ENCODE data around the gene GAGE12J.
"Not testable (repeated sequence)": the region's sequence is repeated elsewhere in the genome, so short reads cannot be mapped to it uniquely, and the experiment has no call there.

GAGE12J gene

DNA sequence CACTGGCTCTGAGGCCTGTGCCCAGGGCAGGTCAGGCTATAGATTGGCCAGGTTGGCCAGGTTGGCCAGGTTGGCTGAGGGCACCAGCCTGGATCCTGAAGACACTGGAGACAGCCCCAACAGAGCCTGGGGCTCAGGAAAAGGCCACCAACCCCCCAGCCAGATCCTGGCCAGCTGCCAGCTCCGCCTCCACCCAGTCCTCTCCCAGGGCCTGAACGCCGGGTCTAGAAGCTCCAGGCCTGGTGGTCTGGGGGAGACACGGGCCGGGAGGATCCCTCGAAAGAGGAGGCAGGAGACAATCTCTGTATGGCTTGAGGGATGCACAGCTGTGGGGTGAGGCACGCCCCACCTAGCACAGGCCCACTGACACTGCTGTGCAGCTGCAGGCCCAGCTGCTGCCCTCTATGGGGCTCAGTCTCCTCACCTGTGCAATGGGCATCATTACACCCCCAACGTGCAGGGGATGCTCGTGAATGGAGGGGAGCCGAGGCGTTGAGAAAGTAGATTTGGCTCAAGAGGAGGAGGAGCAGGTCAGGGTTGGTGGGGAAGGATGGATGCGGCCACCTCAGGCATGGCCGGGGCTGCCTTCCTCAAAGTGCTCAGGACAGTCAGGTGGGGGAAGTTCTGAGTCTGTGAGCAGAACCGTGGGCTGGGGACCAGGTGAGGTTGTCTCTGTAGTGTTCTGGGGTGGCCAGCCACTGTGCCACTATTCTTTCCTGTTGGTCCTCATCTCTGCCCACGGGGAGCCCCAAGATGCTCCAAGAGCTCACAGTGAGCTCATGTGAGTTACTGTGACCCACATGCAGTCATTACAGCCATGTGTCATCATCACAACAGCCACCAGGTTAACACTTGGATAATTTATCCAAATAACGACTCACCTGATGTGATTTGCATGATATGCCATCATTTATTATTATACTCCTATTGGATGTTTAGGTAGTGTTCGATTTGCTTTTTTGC is 29.2 kb upstream of the GAGE12J start:
- no peak overlapping the region for H3K4me3 ChIP-seq (ENCODE audit: low read depth, low read length)
- TF ChIP-seq, protein P1, sequence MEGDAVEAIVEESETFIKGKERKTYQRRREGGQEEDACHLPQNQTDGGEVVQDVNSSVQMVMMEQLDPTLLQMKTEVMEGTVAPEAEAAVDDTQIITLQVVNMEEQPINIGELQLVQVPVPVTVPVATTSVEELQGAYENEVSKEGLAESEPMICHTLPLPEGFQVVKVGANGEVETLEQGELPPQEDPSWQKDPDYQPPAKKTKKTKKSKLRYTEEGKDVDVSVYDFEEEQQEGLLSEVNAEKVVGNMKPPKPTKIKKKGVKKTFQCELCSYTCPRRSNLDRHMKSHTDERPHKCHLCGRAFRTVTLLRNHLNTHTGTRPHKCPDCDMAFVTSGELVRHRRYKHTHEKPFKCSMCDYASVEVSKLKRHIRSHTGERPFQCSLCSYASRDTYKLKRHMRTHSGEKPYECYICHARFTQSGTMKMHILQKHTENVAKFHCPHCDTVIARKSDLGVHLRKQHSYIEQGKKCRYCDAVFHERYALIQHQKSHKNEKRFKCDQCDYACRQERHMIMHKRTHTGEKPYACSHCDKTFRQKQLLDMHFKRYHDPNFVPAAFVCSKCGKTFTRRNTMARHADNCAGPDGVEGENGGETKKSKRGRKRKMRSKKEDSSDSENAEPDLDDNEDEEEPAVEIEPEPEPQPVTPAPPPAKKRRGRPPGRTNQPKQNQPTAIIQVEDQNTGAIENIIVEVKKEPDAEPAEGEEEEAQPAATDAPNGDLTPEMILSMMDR (IDR thresholded peaks at IDR 0.05; ENCODE audit: borderline replicate concordance, insufficient read depth, low read depth, low read length), result no peak

DNA sequence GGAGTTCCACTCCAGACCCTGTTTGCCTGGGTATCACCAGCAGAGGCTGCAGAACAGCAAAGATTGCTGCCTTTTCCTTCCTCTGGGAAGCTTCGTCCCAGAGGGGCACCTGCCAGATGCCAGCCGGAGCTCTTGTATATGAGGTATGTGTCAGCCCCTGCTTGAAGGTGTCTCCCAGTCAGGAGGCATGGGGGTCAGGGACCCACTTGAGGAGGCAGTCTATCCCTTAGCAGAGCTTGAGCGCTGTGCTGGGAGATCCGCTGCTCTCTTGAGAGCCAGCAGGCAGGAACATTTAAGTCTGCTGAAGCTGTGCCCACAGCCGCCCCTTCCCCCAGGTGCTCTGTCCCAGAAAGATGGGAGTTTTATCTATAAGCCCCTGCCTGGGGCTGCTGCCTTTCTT is 22.5 kb upstream of the GAGE12J start:
- not testable (repeated sequence) for H3K4me3 ChIP-seq (ENCODE audit: low read depth, low read length)

DNA sequence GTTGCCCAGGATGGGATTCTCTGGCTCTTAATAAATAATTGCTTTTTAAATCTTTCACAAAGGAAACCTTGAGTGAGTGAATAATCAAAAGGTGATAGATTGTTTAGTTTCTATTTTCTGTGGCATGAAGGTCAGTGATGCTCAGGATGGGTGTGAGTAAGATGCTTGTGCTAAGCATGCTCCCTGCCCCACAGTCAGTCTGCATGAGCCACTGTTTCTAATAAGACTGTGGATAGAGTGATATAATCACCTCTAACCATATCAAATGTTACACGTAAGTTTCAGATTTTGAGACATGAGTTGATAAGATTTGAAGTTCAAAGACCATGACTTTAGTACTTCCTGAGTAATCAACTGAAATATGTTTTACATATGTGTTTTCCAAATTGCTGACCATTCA is 21.1 kb upstream of the GAGE12J start:
- TF ChIP-seq, protein P1 (IDR thresholded peaks at IDR 0.05; ENCODE audit: borderline replicate concordance, insufficient read depth, low read depth, low read length), result no peak
- no peak overlapping the region for H3K4me3 ChIP-seq (ENCODE audit: low read depth, low read length)

DNA sequence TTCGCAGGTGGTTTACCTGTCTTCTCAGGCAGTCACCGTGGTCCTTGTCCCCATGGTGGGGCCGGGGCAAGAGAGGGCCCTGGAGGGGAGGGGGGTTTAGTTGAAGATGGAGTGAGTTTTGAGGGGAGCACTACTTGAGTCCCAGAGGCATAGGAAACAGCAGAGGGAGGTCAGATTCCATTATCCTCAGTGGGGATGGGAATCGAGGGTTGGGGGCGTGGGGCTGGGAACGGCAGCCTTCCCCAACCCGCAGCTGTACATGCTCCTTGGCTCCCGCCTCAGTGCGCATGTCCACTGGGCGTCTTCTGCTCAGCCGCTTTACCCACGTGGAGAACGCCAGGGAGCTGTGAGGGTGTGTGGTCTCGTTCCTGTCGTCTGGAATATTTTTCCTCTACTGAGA is 18.5 kb upstream of the GAGE12J start, which contains the start of gene GAGE10:
TSS of gene GAGE10 (plus strand) at position 301 of the 400 bp plus-strand sequence. CDS start 1,214 bp downstream, outside the sequence.
- H3K4me3 ChIP-seq (ENCODE audit: low read depth, low read length), result no peak within 1 kb of the TSS
- TF ChIP-seq, protein P1 (IDR thresholded peaks at IDR 0.05; ENCODE audit: borderline replicate concordance, insufficient read depth, low read depth, low read length), result no peak

DNA sequence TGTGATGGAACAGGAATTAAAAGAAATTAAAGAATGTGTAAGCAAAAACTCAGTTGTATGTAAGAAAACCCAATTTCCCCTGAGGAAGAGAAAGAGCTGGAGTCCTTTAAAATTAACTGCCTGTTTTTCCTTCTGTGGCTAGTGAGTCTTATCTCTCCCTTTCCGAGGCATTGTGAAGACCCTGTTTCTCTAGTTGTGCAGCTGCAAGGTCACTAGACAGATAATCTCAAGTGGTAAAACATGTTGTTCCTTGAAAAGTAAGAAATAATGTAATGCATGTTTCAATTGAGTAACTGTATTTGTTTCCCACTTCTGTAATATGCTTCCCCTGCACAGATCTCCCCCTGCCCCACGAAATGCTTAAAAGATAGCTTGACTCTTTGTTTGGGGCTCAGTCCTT is 14.1 kb upstream of the GAGE12J start:
- H3K4me3 ChIP-seq (ENCODE audit: low read depth, low read length), result not testable (repeated sequence)

DNA sequence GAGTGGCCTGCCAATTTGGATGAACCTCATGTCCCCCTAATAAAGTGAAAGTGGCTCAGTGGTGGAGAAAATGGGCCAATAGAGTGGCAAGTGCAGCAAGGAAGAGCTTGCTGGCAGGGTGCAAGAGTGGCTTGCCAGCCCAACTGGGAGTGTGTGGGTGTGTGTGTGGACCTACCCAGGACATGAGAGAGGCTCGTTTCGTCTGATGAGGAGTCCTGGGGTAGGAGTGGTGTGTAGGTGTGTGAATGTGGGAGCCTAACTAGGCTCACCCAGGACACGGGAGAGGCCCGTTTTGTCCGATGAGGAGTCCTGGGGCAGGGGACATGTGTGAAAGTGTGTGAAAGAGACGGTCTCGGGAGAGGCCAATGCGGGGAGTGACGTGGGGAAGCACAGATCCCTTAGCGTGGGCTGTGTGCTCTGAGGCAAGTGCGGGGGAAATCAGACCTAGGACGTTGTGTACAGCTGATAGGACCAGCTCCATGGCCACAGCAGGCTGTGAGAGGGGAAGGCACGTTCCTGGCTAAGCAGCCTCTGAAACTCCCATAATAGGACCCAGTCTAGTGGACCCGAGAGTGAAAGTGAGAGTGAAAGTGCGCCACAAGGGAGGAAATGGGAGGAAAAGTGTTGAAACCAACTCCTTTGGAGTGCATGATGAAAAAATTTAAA is 13.1 kb upstream of the GAGE12J start:
- TF ChIP-seq, protein P1 (IDR thresholded peaks at IDR 0.05; ENCODE audit: borderline replicate concordance, insufficient read depth, low read depth, low read length), result no peak
- H3K4me3 ChIP-seq (ENCODE audit: low read depth, low read length), result no peak overlapping the region

DNA sequence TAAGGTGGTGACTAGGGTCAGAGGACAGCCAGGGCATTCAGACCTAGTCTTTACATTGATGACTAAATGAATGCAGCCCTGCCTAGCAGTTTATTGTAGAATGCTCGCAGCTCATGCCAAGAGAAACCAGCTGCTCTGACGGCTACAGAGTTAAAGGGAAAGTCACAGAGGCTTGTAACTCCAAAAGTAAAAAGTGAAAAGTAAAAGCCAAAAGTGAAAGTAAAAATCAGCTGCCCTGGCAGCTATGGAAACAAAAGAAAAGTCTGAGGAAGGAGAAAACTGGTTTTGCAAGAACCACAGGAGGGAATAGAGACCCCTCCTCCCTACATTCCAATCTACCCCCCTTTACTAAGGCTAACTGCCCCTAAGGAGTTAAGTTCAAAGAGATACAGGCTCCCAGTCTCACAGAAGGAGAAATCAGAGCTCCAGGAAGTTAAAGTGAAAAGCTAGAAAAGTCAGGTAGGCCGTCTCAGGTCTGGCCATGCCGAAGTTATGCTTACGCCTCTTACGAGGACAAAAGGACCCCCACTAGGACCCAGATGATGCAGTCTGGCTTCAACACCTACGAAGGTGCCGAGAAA is 12.3 kb upstream of the GAGE12J start:
- no peak overlapping the region for H3K4me3 ChIP-seq (ENCODE audit: low read depth, low read length)
- TF ChIP-seq, protein P1 (IDR thresholded peaks at IDR 0.05; ENCODE audit: borderline replicate concordance, insufficient read depth, low read depth, low read length), result no peak

All from GM12875 (cell line).